Stimulated activated CD4-positive, alpha-beta T cell treated with anti-CD3 and anti-CD28 coated beads, TNF-alpha, amount 100 ng/mL, for 48 hours (primary cell): Measurements from ENCODE around the gene ZBTB46.
"Not testable (repeated sequence)": the region's sequence is repeated elsewhere in the genome, so short reads cannot be mapped to it uniquely, and the experiment has no call there.

ENCODE experiments used
- DNase-seq, 3 donors: peaks; one replicate each; pipeline ENCODE4 v3.0.0-alpha.2; 2020; ENCODE audit warnings: low read depth in 3 of 3

Gene ZBTB46

DNA sequence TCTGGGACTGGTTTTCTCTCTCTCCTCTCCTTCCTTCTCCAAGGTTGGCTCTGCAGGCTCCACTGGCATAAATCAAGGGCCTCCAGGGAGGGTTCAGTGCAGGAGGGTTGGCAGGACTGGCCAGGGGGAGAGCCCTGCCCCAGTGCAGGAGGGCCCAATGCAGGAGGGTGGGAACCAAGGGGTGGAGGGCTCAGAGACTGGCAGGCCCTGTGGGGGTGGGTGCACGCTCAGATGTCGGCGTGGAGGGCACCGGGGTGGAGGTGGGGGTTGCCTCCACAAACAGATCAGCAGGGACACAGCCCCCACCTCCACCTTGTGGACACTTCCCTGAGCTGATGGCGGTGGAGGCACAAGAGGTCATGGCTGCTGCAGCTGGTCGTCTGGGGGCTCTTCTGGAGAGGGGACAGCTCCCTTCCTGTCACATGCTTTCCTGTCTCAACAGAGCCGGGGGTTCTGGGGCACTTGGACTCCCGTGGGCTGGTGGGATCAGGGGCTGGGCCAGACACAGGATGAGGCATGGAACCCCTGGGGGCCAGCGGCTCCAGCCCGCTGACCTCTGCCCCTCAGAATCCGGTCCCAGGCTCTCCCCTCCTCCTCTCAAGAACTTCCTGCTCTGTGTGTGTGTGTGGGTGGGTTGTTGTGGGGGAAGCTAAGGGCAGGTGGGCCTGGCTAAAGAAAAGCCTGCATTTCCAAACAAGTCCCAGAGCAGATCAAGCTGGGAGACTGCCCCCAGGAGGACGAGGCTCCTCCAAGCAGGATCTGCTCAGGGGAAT, 27.5 kb upstream of the ZBTB46 start:
- DNase-seq: no peak

DNA sequence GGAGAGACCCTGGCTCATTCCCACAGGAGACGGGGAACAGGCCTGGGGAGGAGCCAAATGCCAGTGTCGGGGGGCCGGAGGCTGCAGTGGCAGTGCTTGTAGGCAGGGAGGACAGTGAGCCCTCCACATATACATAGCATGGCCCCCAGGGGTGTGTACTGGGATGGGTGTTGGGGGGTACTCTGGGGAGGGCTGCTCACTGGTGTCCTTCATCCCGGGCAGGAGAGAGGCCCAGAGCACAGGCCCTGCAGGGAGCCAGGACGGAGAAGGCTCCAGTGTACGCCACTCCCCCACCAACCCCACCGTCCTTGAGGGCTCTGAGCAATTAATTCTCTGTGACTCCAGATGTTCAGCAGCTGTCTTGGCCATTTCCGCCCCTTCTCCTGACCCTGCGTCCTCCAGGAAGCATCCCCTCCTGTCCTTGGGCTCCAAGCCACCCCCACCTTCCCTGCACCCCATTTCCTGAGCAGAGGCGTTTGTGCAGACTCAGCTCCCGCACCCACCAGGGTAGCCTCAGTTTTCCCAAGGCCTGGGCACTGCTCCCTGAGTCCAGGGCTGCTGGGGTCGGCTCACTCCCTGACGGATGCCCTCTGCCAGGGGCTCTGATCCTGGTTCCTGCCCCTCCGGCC, 26.8 kb upstream of the ZBTB46 start:
- DNase-seq: no peak

DNA sequence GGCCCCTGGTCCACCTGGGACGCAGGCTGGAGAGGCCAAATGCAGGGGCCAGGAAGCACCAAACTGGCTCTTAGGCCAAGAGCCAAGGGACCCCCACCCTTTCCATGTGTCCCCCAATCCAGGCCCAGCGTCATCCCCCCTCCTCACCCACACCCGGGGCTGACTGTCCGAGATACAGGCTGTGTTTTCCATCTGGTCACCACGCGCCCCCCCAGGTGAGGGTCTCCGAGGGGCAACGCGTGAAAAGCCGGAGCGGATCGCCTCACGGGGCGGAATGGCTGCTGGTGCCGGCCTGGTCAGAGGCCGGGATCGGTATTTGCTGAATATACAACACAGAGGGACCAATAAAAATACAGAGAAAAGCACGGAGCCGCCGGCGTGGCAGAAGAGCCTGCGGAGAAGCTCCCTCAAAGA, 25.0 kb upstream of the ZBTB46 start:
- no peak for DNase-seq

GRCh38 chr20:63855363-63856097, 24.5 kb upstream of the ZBTB46 start:
- no peak for DNase-seq

- no peak for DNase-seq
Measured at GRCh38 chr20:63854766-63855362, 23.8 kb upstream of the ZBTB46 start.

GRCh38 chr20:63854069-63854765, 23.2 kb upstream of the ZBTB46 start:
- DNase-seq: no peak

DNA sequence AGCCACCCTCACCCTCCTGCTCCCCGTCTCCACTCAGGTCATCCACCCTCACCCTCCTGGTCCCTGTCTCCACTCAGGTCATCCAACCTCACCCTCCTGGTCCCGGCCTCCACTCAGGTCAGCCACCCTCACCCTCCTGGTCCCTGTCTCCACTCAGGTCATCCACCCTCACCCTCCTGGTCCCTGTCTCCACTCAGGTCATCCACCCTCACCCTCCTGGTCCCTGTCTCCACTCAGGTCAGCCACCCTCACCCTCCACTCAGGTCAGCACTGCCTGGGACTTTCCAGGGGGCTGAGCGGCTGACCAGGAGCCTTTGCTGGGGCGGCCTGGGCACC, 22.6 kb upstream of the ZBTB46 start:
- not testable (repeated sequence) for DNase-seq

DNA sequence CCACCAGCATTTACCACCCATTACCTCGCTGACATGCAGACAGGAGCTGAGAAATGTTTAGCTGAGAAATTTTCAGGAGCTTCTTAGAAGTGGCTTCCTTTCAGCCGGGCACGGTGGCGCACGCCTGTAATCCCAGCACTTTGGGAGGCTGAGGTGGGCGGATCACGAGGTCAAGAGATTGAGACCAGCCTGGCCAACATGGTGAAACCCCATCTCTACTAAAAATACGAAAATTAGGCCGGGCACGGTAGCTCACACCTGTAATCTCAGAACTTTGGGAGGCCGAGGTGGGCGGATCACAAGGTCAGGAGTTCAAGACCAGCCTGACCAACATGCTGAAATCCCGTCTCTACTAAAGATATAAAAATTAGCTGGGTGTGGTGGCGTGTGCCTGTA, 20.5 kb upstream of the ZBTB46 start:
- DNase-seq: not testable (repeated sequence)

GRCh38 chr20:63850689-63851547, 19.9 kb upstream of the ZBTB46 start:
- peak in 2 of 3 donors; percentile 58 to 60 for DNase-seq

DNA sequence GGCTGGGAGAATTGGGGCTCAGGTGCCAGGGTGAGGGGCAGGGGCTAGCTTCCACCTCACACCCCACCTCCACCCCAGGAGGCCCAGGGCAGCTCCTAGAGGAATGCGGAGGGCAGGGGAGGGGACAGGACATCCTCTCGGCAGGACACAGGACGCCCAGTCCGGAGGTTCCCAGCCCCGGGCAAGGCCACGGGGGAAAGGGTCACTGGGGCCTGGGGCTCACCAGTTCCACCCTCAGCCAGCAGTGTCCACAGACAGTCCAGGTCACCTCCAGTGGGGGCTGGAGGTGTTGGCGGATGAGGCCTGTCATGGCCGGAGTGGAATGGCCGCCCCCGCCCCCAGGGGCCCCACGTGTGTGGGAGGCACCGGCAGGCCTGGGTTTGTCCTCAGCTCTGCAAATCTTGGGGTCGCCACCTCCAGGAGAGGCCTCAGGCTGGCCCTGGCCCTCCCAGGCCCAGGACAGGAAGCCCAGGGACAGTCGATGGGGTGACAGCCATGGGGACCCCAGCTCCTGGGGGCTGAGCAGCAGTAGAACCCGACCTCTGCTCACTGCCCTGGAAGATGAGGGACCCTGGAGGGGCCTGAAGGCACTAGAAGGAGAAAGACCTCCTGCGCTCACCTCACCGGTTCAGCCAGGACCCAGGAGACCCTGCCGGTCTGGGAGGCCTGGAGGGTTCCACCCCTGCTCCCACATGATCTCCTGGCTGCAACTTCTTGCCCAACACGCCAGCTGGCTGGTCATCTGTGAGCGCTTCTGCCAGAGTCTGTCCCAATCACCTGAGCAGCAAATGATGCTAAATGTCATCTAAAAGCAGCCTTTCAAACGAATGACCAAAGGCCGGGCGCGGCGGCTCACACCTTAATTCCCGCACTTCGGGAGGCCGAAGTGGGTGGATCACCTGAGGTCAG, 17.2 kb upstream of the ZBTB46 start:
- no peak for DNase-seq

DNA sequence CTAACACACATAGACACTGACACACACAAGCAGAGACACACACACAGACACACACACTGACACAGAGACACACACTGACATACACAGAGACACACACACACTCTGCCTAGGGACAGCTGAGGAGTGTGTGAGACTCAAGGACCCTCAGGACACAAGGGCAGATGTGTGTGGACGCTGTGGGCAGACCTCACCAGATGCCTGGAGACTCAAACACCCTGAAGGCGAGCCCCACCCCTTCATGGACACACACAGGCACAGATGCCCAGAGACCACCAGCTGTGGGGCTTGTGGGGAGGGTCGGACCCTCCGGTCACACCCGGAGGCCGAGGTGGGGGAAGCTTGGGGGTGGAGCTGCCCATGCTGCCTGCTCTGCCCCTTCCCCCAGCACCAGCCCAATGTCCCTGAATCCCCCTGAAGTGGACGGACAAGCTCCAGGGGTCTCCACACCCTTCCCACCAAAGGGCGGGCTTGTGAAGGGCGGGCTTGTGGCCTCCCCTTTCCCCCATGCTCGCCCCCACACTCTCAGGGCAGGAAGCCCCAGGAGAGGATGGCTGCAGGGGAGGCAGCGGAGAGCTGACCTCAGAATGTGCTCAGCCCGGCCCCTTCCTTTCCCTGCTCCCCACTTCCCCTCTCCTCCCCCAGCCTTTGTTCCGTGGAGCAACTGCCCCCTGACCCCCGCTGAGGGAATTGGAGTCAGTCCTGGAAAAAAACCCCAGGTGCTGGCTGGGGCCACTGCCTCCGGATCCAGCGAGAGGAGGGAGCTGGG, 16.4 kb upstream of the ZBTB46 start:
- DNase-seq: no peak

- DNase-seq: no peak
Measured at GRCh38 chr20:63846888-63847236, 15.8 kb upstream of the ZBTB46 start.

DNA sequence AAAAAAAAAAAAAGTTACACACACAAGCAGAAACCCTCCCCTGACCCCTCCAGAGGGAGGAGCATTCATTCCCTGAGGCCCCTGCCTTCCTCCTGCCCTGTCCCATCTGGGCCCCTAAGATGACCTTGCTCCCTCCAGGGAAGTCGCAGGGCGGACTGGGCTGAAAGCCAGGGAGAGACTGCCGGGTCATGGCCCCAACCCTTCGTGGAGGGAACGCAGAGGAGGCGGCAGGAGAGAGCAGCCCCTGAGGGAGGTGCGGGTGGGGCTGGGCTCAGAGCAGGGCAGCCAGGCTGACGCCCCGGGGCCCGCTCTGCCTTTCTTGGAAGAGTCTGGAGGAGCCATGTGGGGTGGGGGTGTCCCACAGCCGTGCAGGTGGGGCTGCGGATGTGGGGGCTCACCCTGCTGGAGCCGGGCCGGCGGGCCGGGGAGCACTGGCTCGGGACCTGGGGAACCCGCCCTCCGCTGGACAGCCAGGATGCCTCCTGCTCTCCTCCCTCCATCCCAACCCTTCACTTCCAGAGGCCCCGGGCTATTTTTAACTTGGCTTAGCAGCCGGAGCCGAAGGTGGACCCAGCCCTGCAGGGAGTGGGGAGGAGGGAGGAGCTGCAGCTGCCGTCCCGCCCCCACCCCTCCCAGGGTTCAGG, 15.2 kb upstream of the ZBTB46 start:
- DNase-seq: no peak

DNA sequence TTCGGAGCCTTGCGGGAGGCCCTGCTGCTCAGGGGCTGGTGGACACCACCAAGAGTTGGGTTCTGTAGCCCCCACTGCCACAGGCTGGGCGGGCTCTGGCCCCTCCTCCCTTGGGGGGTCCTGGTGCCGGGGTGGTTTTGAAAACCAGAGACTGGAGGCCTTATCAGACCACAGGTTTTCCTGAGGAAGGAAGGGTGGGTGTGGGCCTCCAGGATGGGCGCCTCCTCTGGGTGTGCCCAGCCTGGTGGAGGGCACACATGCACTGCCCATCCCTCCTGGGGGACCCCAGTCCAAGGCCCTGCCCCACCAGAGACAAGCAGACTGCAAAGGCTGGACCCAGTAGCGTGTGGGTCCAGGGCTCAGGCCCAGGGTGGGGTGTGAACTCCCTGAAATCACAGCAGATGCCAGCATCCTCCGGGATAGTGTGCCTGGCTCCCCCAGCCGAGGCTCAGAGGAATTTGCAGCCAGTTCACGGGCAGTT, 13.5 kb upstream of the ZBTB46 start:
- DNase-seq: no peak

DNA sequence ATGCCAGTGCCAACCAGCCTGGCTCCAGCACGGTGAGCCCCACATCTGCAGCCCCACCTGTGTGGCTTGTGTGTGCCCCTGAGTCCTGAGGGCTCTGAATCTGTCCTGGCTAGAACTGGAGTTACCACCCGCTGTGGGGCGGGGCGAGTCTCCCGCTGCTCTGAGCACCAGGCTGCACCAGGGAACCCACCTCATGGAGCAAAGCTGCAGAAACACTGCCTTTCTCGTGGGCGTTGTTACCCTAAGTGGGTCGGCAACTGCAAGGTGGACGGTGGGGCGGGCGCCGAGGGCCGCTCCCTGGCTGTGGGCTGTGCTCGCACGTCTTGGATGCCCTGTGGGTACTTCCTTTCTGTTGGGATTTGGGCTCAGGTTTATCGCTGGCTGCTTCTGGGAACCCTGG, 12.7 kb upstream of the ZBTB46 start:
- no peak for DNase-seq

- no peak for DNase-seq
Measured at GRCh38 chr20:63843222-63843621, 12.2 kb upstream of the ZBTB46 start.

GRCh38 chr20:63842258-63842657, 11.2 kb upstream of the ZBTB46 start:
- DNase-seq: no peak

DNA sequence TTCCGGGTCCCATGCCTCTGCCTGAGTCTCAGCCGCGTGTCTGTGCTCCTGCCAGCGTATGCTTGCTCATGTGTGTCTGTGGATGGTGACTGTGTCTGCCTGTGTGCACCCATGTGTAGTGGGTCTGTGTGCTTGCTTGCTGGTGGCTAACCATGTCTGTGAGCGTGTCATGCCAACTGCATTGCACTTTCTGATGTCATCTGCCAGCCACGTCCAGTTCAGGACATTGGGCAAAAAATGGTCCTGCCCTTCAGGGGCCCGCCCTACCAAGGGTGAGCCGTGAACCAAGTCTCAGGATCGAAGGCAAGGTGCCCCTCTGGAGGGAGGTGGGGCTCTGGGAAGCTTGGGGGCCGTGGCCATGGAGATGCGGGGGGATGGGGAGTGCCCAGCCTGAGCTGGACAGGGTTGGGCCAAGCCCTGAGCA, 9.4 kb upstream of the ZBTB46 start:
- no peak for DNase-seq

DNA sequence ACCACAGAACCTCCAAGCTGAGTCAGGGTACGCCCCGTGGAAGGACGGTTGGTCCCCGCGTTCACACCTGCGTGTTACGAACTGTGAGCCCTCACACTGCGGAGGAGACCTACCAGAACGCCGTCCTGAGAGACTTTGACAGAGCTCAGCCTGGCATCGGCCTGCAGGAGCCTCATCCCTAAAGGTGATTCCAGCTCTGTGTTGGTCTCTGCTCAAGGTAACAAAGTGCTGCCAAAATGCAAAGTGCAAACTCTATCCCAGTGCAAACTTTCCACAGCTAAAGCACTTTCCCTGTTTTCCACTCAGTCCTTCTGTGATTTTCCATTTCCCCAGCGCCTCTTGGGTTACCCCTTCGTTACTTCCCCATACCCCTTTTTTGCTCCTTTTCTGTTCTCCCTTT, 8.6 kb upstream of the ZBTB46 start:
- no peak for DNase-seq
